ENCODE results near the gene DCTPP1. TPM values are rescaled to one million over a fixed set of nuclear protein-coding genes. Genes with fewer than 3 reads are reported as not detected.

Gene DCTPP1
- polyA plus RNA-seq, 6 donors from 2014 or later = 101 to 145 (median 123) TPM

GRCh38 chr16:30380072-30380802 is 49.6 kb downstream of the DCTPP1 start:
- Mint-ChIP-seq H3K9me3 (no peaks in the 10 kb centered on the region), H3K36me3 (no peaks in the 10 kb centered on the region)

GRCh38 chr16:30379158-30379783 is 50.6 kb downstream of the DCTPP1 start:
- H3K4me3 Mint-ChIP-seq = peak overlapping the region; percentile 93 to 99 (median 97)
- DNase-seq (no peak), ATAC-seq (ENCODE audit: low read depth in 2 of 2) (no peak)
- H3K27ac Mint-ChIP-seq = peak overlapping the region; percentile 97 to 100 (median 100)
- H3K9me3 Mint-ChIP-seq = no peaks in the 10 kb centered on the region
- no peaks in the 10 kb centered on the region for H3K36me3 Mint-ChIP-seq
- H3K4me1 Mint-ChIP-seq = peaks cover 45 to 64% (median 58%) of the 10 kb centered on the region in 3 donors
- no peaks in the 10 kb centered on the region for H3K27me3 Mint-ChIP-seq

More at GRCh38 chr16:30380072-30380802, 49.6 kb downstream of the DCTPP1 start:
- Mint-ChIP-seq H3K27ac (peak overlapping the region; percentile 21 to 100 (median 100)), H3K4me1 (peaks cover 45 to 65% (median 58%) of the 10 kb centered on the region in 3 donors), H3K4me3 (peak overlapping the region; percentile 69 to 99 (median 96)), H3K27me3 (no peaks in the 10 kb centered on the region)
- DNase-seq (no peak), ATAC-seq (ENCODE audit: low read depth in 2 of 2) (no peak)

- Mint-ChIP-seq H3K27ac (peak overlapping the region; percentile 100), H3K4me1 (peaks cover 41 to 62% (median 53%) of the 10 kb centered on the region in 3 donors), H3K9me3 (no peaks in the 10 kb centered on the region), H3K36me3 (no peaks in the 10 kb centered on the region), H3K27me3 (no peaks in the 10 kb centered on the region), H3K4me3 (peak overlapping the region; percentile 93 to 99 (median 97))
- ATAC-seq (ENCODE audit: low read depth in 2 of 2) (peak; percentile 78 to 80), DNase-seq (peak; percentile 99)
These were observed 51.3 kb downstream of the DCTPP1 start for GRCh38 chr16:30378236-30379157.

GRCh38 chr16:30377812-30378235 is 52.0 kb downstream of the DCTPP1 start:
- Mint-ChIP-seq H3K4me3 (peak overlapping the region; percentile 93 to 99 (median 97)), H3K27me3 (no peaks in the 10 kb centered on the region), H3K27ac (peak overlapping the region; percentile 100), H3K4me1 (peaks cover 39 to 58% (median 53%) of the 10 kb centered on the region in 3 donors), H3K36me3 (no peaks in the 10 kb centered on the region), H3K9me3 (no peaks in the 10 kb centered on the region)
- peak; percentile 55 for ATAC-seq (ENCODE audit: low read depth in 2 of 2)
- peak; percentile 89 for DNase-seq

- ATAC-seq (ENCODE audit: low read depth in 2 of 2) = peak in 1 of 2 donors; percentile 0
- Mint-ChIP-seq H3K27ac (peak overlapping the region; percentile 100), H3K27me3 (no peaks in the 10 kb centered on the region), H3K4me3 (peak overlapping the region; percentile 93 to 99 (median 97)), H3K36me3 (no peaks in the 10 kb centered on the region), H3K9me3 (no peaks in the 10 kb centered on the region), H3K4me1 (peaks cover 33 to 56% (median 52%) of the 10 kb centered on the region in 3 donors)
- DNase-seq = no peak
These were observed 52.6 kb downstream of the DCTPP1 start for GRCh38 chr16:30377050-30377811.

- no peak for ATAC-seq (ENCODE audit: low read depth in 2 of 2)
- peak overlapping the region in 3 of 8 donors; percentile 15 to 76 (median 23) for H3K4me3 Mint-ChIP-seq
- no peak for DNase-seq
- H3K27ac Mint-ChIP-seq = peak overlapping the region; percentile 34 to 100 (median 85)
- H3K27me3 Mint-ChIP-seq = no peaks in the 10 kb centered on the region
- peaks cover 33 to 58% (median 52%) of the 10 kb centered on the region in 3 donors for H3K4me1 Mint-ChIP-seq
- H3K36me3 Mint-ChIP-seq = no peaks in the 10 kb centered on the region
- H3K9me3 Mint-ChIP-seq = no peaks in the 10 kb centered on the region
These were observed 53.3 kb downstream of the DCTPP1 start for GRCh38 chr16:30376461-30376902.

- Mint-ChIP-seq H3K27me3 (no peaks in the 10 kb centered on the region), H3K4me3 (peak overlapping the region in 4 of 8 donors; percentile 8 to 33 (median 19)), H3K9me3 (no peaks in the 10 kb centered on the region), H3K4me1 (peaks cover 35 to 59% (median 54%) of the 10 kb centered on the region in 3 donors), H3K27ac (peak overlapping the region in 4 of 6 donors; percentile 56 to 100 (median 88)), H3K36me3 (no peaks in the 10 kb centered on the region)
- DNase-seq (no peak), ATAC-seq (ENCODE audit: low read depth in 2 of 2) (no peak)
These were observed 54.0 kb downstream of the DCTPP1 start for GRCh38 chr16:30375864-30376263.

GRCh38 chr16:30374538-30374937 is 55.3 kb downstream of the DCTPP1 start, which contains the start of gene MYL11:
TSS of gene MYL11 (plus strand) at chr16:30374802. CDS start at chr16:30374858, 56 bp downstream.
- Mint-ChIP-seq H3K4me3 (peak within 1 kb of the TSS in 5 of 8 donors; percentile 16 to 70 (median 37)), H3K4me1 (peaks cover 25 to 49% (median 47%) of the 10 kb centered on the region in 3 donors), H3K9me3 (no peaks in the 10 kb centered on the region), H3K36me3 (no peaks in the 10 kb centered on the region), H3K27ac (peak within 1 kb of the TSS in 4 of 6 donors; percentile 8 to 100 (median 88)), H3K27me3 (no peaks in the 10 kb centered on the region)
- no peak for DNase-seq
- no peak for ATAC-seq (ENCODE audit: low read depth in 2 of 2)

Other genes starting within 250 kb of the DCTPP1 start
- 1,000 to 10,000 TPM in 5 of 6 donors, 100 to 1,000 TPM in 1; 945 to 1,368 (median 1,199) TPM for gene CORO1A, start 246.4 kb downstream of the DCTPP1 start, polyA plus RNA-seq (ENCODE audit: low read depth in 6 of 6)
- 100 to 1,000 TPM; 121 to 238 (median 189) TPM for gene BOLA2B, start 236.4 kb downstream of the DCTPP1 start, polyA plus RNA-seq (ENCODE audit: low read depth in 6 of 6)
- gene SLX1A, start 236.2 kb downstream of the DCTPP1 start, polyA plus RNA-seq (ENCODE audit: low read depth in 6 of 6) = 10 to 100 TPM; 52.4 to 71.2 (median 65.2) TPM
- 1 to 10 TPM in 3 of 6 donors, under 1 TPM in 1, not detected in 2; 0.69 to 6.5 (median 2.5) TPM for gene SULT1A3, start 230.8 kb downstream of the DCTPP1 start, polyA plus RNA-seq (ENCODE audit: low read depth in 6 of 6)
- 1 to 10 TPM in 1 of 6 donors, under 1 TPM in 4, not detected in 1; 0.17 to 1.9 (median 0.35) TPM for gene NPIPB13, start 181.6 kb downstream of the DCTPP1 start, polyA plus RNA-seq (ENCODE audit: low read depth in 6 of 6)
- gene CD2BP2, start 74.7 kb downstream of the DCTPP1 start, polyA plus RNA-seq (ENCODE audit: low read depth in 6 of 6) = 10 to 100 TPM; 24.2 to 36.1 (median 29.7) TPM
- gene TBC1D10B, start 59.5 kb downstream of the DCTPP1 start, polyA plus RNA-seq (ENCODE audit: low read depth in 6 of 6) = 10 to 100 TPM in 3 of 6 donors, 1 to 10 TPM in 3; 6.2 to 16.9 (median 9.7) TPM
- not detected for gene MYL11, start 55.2 kb downstream of the DCTPP1 start, polyA plus RNA-seq (ENCODE audit: low read depth in 6 of 6)
- gene SEPTIN1, start 47.5 kb downstream of the DCTPP1 start, polyA plus RNA-seq (ENCODE audit: low read depth in 6 of 6) = 100 to 1,000 TPM; 102 to 145 (median 112) TPM
- gene ZNF48, start 34.6 kb downstream of the DCTPP1 start, polyA plus RNA-seq (ENCODE audit: low read depth in 6 of 6) = 1 to 10 TPM; 3.4 to 9.9 (median 7.0) TPM
- 1 to 10 TPM in 5 of 6 donors, not detected in 1; 1.7 to 5.0 (median 2.3) TPM for gene ZNF771, start 22.4 kb downstream of the DCTPP1 start, polyA plus RNA-seq (ENCODE audit: low read depth in 6 of 6)
- gene SEPHS2, start 15.8 kb upstream of the DCTPP1 start, polyA plus RNA-seq (ENCODE audit: low read depth in 6 of 6) = 10 to 100 TPM; 45.7 to 86.2 (median 73.6) TPM
- gene ITGAL, start 42.7 kb upstream of the DCTPP1 start, polyA plus RNA-seq (ENCODE audit: low read depth in 6 of 6) = 10 to 100 TPM; 21.3 to 36.8 (median 25.6) TPM
- gene ZNF768, start 96.5 kb upstream of the DCTPP1 start, polyA plus RNA-seq (ENCODE audit: low read depth in 6 of 6) = 10 to 100 TPM in 1 of 6 donors, 1 to 10 TPM in 4, under 1 TPM in 1; 0.40 to 10.1 (median 6.3) TPM
- gene ZNF747, start 104.8 kb upstream of the DCTPP1 start, polyA plus RNA-seq (ENCODE audit: low read depth in 6 of 6) = 10 to 100 TPM; 12.0 to 18.3 (median 15.1) TPM
- 1 to 10 TPM in 5 of 6 donors, not detected in 1; 2.3 to 6.8 (median 4.7) TPM for gene ZNF764, start 128.3 kb upstream of the DCTPP1 start, polyA plus RNA-seq (ENCODE audit: low read depth in 6 of 6)
- 10 to 100 TPM; 28.0 to 41.5 (median 36.1) TPM for gene ZNF688, start 141.7 kb upstream of the DCTPP1 start, polyA plus RNA-seq (ENCODE audit: low read depth in 6 of 6)
- gene ZNF785, start 155.7 kb upstream of the DCTPP1 start, polyA plus RNA-seq (ENCODE audit: low read depth in 6 of 6) = 1 to 10 TPM; 1.4 to 4.4 (median 2.9) TPM
- 10 to 100 TPM in 4 of 6 donors, 1 to 10 TPM in 2; 6.1 to 12.8 (median 10.5) TPM for gene ZNF689, start 180.4 kb upstream of the DCTPP1 start, polyA plus RNA-seq (ENCODE audit: low read depth in 6 of 6)
- 10 to 100 TPM; 11.6 to 40.9 (median 17.8) TPM for gene PRR14, start 220.9 kb upstream of the DCTPP1 start, polyA plus RNA-seq (ENCODE audit: low read depth in 6 of 6)
- gene FBRS, start 228.4 kb upstream of the DCTPP1 start, polyA plus RNA-seq (ENCODE audit: low read depth in 6 of 6) = 1 to 10 TPM in 5 of 6 donors, under 1 TPM in 1; 0.88 to 9.0 (median 4.2) TPM

All from naive B cell (primary cell).